GM12891 (cell line): ENCODE measurements around the gene PRKCE.

Experiments
- PAX5 ChIP-seq: IDR thresholded peaks from 2 replicates; pipeline ENCODE4 v1.6.1; 2011; ENCODE audit warnings: low read length, moderate library complexity, mild to moderate bottlenecking; ENCODE audit not compliant: insufficient read depth, severe bottlenecking
- POLR2A ChIP-seq: IDR thresholded peaks from 2 replicates; pipeline ENCODE4 v1.6.1; 2011; ENCODE audit warnings: low read depth, low read length, control low read depth
- POLR2AphosphoS5 ChIP-seq: IDR thresholded peaks from 2 replicates; pipeline ENCODE4 v1.6.1; 2011; ENCODE audit warnings: low read depth, low read length, control low read depth
- POU2F2 ChIP-seq: IDR thresholded peaks from 2 replicates; pipeline ENCODE4 v1.6.1; 2011; ENCODE audit warnings: low read depth, mild to moderate bottlenecking, control low read depth, low read length, moderate library complexity
- SPI1 ChIP-seq: IDR thresholded peaks from 2 replicates; pipeline ENCODE4 v1.6.1; 2011; ENCODE audit warnings: low read depth, low read length, control low read depth
- TAF1 ChIP-seq: IDR thresholded peaks from 2 replicates; pipeline ENCODE4 v1.6.1; 2011; ENCODE audit warnings: low read depth, low read length, control low read depth

DNA sequence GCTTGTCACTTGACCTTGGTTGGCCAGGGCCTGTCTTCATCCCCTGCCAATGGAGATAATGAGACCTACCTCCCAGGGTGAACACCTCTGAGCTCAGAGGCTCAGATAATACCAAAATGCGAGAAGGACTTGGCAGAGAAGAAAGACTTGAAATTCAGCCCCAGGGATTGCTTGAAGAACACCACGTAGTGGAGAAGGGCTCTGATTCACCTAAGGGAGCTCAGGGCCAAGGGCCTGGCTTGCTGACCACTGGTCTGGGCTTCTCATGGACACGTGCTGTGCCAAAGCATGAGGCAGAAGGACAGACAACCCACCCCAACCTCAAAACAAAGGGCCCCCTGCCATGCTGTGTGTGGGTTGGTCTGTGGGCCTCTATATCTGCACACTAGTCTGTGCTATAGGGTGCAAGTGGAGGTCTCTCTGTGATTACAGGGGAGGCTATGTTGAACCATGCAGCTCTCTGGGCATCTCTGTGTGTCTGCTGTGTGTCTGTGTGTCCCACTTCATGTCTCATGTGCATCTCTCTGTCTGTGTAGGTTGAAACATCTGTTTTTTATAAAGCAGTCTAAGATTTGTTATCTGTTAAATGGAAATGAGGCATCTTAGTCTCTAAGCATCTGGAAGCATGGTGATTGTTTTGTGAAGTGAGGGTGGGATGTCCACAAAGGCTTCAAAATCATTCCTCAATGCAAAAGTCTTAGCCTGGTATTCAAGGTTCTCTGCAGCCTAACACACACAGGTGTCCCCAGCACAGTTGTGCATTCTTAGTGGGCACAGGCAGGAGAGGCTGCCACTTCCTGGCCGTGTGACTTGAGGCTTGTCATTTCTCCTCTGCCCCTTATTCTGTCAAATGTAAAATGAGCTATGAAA, 584.8 kb downstream of the PRKCE start:
- TF ChIP-seq POLR2A (no peak), TAF1 (no peak), POLR2AphosphoS5 (no peak), PAX5 (no peak), SPI1 (no peak), POU2F2 (no peak)
